Stimulated activated CD8-positive, alpha-beta memory T cell treated with anti-CD3 and anti-CD28 coated beads, Interleukin-4, amount 100 ng/mL, for 48 hours (primary cell): Measurements from ENCODE around the gene KYNU.
"Not testable (repeated sequence)": the region's sequence is repeated elsewhere in the genome, so short reads cannot be mapped to it uniquely, and the experiment has no call there.

Experiments used
- DNase-seq: peaks from one replicate; pipeline ENCODE4 v3.0.0-alpha.2; 2020

The KYNU gene

DNA sequence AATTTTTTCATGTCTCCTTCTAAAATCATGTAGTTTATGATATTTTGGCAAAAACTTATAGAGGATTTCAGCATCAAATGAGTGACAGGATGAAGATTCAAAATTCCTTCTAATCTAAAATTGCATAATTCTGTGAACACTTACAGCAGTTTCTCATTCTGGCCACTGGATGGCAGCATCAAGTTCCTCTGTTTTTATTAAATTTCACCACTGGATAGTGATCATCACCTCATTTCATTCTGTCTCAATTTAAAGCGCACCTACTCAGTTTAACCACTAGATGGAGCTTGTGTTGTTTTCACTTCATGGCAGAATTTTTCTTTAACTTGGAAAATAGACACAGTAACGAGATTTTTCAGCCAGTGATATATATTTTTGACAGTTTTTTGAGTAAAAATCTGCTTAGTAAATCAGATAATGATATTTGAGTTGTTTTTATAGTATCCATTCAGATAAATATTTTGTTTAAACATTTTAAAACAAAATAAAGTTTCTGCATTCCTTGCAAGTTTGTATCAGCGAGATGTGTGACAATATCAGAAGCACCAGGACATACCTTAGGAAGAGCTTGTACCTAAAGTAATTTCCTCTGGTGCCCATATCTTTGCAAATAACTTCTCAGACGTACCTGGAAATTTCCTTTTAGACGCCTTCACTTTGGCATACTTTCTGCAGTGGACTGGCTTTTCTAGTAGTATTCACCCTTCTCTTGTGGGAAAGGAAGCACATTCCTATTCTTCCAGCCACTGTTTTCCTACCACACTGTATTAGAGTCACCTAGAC is 157.0 kb downstream of the KYNU start:
- DNase-seq, result peak; percentile 60

DNA sequence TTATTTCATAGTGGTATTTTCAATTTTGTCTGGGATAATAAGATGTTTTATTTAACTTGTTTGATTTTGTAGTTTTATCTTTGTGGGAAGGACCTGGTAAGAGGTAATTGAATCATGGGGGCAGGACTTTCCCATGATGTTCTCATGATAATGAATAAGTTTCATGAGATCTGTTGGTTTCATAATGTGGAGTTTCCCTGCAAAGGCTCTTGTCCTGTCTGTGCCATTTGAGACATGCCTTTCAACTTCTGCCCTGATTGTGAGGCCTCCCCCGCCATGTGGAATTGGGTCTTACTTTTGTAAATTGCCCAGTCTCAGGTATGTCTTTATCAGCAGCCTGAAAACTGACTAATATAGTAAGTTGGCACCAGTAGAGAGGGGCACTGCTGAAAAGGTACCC is 174.0 kb downstream of the KYNU start:
- no peak for DNase-seq

DNA sequence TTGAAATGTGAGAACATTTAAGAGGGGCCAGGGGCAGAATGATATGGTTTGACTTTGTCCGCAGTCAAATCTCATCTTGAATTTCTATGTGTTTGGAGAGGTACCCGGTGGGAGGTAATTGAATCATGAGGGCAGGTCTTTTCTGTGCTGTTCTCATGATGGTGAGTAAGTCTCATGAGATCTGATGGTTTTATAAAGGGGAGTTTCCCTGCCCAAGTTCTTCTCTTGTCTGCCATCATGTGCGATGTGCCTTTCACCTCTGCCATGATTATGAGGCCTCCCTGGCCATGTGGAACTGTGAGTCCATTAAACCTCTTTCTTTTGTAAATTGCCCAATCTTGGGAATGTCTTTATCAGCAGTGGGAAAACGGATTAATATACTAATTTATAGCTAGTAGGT is 176.0 kb downstream of the KYNU start:
- not testable (repeated sequence) for DNase-seq

DNA sequence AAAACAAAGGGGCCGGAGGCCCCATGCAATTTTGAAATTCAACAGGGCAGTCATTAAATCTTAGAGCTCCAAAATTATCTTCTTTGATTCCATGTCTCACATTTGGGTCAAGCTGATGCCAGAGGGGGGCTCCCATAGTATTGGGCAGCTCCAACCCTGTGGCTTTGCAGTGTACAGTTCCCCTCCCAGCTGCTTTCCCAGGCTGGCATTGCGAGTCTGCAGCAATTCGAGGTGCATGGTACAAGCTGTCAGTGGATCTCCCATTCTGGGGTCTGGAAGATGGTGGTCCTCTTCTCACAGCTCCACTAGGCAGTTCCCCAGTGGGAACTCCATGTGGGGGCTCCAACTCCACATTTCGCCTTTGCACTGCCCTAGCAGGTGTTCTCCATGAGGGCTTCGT is 179.1 kb downstream of the KYNU start:
- no peak for DNase-seq

DNA sequence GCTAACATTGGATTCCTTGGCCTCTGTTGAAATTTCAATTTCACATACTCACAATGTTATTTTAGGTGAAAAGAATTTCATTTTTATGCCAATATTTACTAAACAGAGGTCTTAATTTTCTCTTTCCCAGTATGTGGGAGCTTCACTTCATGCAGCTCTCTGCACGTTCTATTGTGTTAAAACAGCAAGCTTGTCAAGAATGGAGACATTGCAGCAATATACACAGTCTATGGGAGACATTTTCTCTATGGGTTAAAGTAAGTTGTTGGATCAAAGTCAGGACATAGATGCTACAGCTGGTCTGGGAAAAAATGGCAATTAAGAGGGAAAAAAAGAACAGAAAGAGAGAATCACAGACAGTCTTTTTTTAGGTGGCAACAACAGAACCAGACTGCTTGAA is 181.4 kb downstream of the KYNU start:
- DNase-seq, result no peak

DNA sequence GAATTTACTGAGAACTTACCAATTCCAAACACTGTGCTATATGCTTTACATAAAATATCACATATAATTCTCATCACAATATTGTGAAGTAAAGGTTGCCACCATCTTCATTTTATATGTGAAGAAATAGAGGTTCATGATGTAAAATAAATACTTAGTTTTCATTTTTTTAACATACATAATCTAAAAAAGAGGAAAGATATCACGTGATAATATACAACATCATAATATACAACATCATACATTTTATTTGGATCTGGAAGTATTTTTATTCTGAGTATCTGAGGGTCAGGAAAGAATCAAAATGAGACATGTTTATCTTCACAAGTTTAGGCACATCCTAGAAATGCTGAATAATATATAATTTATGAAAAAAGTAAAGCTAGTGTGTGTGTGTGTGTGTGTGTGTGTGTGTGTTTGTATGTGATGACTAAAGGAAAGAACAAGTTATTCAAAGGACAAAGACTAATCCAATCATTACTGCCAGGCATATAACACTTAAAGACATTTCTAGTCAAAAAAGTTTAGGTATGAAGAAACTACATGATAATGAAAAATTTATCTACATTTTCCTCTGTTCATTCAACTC is 186.2 kb downstream of the KYNU start:
- no peak for DNase-seq

DNA sequence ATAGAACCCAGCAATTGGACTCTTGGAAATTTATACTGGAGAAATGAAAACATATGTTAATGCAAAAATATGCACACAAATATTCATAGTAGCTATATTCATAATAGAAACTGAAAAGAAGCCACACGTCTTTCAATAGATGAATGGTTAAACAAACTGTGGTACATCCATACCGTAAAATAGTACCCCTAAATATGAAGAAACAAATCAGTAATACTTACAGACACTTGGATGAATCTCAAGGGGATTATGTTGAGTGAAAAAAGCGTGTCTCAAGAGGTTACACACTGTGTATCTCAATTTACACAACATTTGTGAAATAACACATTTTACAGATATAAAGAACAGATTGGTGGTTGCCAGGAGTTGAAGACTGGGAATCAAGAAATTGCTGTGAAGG is 190.6 kb downstream of the KYNU start:
- DNase-seq, result no peak

DNA sequence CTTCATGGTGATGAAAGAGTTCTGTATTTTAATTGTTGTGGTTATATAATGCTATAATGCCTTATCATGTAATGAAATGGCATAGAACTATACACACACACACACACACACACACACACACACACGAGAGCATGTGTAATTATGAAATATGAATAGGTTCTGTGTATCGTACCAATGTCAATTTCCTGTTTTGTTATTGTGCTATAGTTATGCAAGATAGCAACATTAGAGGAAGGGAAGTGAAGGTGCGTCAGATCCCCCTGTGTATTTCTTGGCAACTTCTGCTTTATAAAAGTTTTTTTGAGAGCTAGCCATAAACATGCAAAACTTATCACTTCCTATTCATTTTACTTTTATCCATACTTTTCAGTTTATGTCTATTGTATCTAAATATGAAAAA is 191.0 kb downstream of the KYNU start:
- no peak for DNase-seq

DNA sequence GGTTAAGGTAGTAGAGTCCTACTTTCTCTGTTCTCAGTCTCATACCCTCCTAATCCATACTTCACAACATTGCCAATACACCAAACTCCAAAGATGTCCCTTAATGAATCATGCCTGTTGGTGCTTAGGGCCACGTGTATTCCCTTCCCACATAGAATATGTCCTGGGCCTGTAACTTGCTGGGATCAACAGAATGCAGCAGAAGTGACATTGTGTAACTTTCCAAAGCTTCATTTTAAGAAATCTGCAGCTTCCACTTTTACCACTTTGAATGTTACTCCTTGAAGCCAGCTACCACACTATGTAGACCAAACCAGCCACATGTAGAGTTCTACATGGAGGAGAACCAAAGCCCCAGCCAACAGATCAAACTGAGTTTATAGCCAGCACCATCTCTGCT is 193.2 kb downstream of the KYNU start:
- DNase-seq, result no peak

DNA sequence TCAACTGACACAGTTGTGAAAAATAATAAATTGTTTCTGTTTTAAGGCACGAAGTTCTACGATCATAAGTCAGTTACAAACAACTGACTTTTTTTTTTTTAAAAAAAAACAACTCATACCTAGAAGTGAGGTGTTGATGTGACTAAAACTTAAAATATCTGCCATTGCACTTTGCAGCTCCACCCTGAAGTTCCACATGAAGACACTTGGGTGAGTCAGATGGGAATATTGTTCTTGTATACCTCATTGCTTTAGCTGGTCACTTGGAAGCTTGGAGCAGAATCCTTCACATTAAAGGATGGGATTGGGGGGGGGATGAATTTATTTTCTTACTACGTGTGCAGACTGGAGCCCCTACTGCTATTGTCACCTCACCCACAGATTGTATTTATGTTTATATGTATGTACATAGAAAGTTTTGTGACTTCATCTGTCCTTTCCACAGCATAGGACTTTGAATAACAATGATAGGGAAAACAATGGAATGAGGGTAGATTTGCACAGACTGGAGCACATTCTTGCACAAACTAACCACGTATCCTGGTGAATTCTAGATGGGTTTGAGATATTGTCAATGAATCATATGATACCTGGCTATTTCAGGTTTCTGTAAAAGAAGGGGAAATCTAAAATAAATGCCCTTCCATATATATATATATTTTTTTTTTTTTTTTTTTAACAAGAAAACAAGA is 193.9 kb downstream of the KYNU start:
- no peak for DNase-seq

DNA sequence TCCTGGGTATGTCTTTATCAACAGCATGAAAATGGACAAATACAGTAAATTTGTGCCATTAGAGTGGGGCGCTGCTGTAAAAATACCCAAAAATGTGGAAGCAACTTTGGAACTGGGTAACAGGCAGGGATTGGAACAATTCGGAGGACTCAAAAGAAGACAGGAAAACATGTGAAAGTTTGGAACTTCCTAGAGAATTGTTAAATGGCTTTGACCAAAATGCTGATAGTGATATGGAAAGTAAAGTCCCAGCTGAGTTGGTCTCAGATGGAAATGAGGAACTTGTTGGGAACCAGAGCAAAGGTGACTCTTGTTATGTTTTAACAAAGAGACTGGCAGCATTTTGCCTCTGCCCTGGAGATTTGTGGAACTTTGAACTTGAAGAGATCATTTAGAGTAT is 197.4 kb downstream of the KYNU start:
- not testable (repeated sequence) for DNase-seq

DNA sequence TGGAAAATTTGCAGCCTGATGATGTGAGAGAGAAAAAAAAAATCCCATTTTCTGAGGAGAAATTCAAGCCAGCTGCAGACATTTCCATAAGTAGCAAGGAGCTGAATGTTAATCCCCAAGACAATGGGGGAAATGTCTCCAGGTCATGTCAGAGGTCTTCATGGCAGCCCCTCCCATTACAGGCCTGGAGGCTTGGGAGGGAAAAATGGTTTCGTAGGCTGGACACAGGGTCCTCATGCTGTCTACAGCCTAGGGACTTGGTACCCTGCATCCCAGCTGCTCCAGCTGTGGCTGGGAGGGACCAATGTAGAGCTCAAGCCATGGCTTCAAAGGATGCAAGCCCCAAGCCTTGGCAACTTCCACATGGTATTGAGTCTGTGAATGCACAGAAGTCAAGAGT is 198.2 kb downstream of the KYNU start:
- no peak for DNase-seq

DNA sequence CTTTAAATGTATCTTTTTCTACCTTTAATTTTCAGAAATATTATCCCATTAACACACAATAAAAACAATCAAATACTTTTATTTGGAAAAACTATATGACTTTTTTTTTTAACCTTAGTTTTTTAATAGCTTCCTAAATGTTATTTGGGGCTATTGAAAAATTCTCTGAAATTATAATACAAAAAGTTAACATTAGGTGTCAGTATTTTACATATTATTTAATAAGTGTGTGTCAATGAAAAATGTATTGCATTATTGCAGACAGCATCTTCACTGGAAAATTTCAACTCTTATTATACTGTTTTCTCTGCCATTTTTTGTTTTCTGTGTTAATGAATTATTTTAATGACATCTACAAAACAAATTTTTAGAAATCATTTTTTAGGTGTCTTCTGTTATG is 200.6 kb downstream of the KYNU start:
- DNase-seq, result no peak

DNA sequence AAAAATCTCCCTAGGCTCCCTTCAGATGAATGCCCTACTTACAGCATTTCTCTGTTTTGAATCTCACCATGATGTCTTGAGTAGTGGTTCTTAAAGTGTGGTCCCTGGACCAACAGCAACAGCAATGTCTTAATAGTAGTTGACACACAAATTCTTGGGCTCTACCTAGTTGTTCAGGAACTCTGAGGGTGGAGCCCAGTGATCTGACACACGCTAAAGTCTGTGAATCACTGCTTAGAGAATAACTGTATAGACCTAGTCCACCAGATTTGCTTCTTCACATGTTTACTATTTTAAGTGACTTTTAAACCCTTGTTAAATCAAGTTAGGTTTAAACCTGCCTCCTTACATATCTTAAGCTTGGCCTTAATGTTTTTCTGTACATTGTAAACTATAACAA is 204.2 kb downstream of the KYNU start:
- DNase-seq, result no peak

DNA sequence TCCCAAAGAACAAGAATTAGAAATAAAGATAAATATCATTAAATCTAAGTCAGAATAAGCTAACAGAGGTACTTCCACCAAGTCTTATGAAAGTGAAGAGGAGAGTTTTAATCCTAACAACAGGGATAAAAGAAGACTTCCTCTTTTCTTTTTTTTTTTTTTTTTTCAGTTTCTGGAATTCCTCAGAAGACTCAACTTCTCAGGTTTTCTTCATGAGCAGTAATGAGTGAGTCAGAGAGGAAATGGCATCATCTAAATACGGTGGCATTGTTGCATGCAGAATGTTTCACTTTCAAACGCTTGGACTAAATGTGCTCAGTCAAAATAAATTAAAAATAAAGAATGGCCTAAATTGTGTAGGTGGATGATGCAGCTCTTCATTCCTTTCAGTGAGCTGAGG is 206.2 kb downstream of the KYNU start:
- DNase-seq, result no peak

DNA sequence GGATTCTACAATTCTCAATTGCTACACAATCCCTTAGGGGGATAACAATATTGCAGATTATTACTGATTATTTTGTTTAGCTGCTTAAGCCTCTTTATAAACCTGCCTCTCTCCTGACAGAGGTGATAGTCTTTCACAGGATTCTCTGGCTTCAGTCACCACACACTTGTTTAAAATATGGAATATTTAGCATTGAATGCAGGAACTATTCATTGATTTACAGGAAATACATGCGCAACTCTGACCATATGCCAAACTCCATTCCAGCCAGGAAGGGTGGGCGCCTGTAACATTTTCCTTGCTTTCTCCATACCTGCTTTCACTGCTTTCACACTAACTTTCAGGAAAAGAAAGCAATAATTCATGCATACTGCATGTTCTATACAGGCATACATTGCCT is 207.0 kb downstream of the KYNU start:
- no peak for DNase-seq

DNA sequence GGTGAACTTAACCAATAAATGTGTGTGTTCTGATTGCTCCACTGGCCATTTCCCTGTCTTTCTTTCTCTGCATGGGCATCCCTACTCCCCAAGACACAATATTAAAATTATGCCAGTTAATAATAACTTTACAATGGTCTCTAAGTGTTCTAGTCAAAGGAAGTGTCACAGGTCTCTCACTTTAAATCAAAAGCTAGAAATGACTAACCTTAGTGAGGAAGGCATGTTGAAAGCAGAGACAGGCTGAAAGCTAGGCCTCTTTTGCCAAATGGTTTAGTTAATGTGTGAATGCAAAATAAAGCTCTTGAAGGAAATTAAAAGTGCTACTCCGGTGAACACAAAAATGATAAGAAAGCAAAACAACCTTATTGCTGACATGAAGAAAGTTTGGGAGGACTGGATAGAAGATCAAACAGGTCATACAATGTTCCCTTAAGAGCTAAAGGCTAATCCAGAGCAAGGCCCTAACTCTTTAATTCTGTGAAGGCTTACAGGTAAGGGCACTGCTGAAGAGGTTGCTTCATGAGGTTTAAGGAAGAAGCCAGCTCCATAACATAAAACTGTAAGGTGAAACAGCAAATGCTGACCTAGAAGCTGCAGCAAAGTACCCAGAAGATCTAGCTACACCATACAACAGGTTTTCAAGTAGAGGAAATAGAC is 207.8 kb downstream of the KYNU start:
- DNase-seq, result no peak

DNA sequence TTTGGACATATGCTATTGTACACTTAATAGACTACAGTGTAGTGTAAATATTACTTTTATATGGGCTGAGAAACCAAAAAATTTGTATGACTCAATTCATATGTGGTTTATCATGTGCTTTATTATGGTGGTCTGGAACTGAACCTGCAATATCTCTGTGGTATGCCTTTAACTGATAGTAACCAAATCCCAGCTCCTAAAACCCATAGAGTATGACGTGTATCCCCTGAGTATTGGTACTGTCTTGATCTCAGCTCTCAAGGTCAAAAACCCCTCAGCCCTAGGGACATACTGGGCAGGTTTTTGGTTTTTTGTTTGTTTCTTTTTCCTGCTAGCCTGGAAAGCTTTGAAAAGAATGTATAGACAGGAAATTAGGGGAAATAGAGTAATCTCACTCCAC is 209.6 kb downstream of the KYNU start:
- DNase-seq, result no peak

DNA sequence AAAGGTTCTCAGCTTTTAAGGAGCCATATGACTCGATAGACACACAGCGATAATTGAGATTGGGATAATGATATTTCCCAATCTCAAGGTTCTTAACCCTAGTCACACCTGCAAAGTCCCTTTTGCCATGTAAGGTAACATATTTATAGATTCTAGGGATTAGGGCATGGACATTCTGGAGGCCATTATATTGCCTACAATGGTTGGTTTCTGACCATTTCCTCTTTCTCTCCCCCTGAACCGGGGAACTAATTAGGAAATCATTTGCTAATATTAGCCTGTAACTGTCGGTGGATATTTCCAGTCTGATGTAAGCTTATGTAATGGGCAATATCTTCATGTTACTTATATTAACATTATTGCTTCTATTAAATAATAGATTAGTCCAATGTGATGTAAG is 210.9 kb downstream of the KYNU start:
- no peak for DNase-seq

DNA sequence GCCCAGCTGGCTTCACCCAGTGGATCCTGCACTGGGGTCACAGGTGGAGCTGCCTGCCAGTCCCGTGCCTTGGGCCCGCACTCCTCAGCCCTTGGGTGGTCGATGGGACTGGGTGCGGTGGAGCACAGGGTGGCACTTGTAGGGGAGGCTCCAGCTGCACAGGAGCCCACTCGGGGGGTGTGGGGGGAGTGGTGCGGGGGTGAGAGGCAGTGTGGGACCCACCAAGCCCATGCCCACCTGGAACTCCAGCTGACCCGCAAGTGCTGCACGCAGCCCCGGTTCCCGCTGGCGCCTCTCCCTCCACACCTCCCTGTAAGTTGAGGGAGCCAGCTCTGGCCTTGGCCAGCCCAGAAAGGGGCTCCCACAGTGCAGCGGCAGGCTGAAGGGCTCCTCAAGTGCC is 212.1 kb downstream of the KYNU start:
- not testable (repeated sequence) for DNase-seq
